Measurements from ENCODE around the gene CMSS1. TPM values are rescaled to one million over a fixed set of nuclear protein-coding genes. Genes with fewer than 3 reads are reported as not detected.

CMSS1 gene
- polyA plus RNA-seq, 1 donor from 2014 or later: 31.8 TPM

DNA sequence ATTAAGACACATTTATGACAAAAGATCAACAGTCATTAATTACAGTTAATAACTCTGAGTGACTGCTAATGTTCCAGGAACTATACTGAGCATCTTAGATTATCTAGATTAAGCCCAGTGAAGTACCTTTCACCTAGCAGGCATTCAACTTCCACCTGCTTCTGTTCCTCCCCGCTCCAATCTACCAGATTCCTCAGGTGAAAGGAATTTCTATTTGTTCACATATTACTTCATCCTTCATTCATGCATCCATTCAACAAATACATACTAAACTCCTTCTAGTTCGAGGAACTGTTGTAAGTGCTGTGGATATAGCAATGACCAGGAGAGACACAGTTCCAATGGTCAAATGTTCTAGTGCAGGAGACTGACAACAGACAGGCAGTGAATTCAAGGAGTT lies 157.3 kb downstream of the CMSS1 start:
- no peak for TF ChIP-seq MXI1 (conservative IDR thresholded peaks at IDR 0.05; ENCODE audit: poor library complexity, severe bottlenecking)
- TF ChIP-seq, protein P1, sequence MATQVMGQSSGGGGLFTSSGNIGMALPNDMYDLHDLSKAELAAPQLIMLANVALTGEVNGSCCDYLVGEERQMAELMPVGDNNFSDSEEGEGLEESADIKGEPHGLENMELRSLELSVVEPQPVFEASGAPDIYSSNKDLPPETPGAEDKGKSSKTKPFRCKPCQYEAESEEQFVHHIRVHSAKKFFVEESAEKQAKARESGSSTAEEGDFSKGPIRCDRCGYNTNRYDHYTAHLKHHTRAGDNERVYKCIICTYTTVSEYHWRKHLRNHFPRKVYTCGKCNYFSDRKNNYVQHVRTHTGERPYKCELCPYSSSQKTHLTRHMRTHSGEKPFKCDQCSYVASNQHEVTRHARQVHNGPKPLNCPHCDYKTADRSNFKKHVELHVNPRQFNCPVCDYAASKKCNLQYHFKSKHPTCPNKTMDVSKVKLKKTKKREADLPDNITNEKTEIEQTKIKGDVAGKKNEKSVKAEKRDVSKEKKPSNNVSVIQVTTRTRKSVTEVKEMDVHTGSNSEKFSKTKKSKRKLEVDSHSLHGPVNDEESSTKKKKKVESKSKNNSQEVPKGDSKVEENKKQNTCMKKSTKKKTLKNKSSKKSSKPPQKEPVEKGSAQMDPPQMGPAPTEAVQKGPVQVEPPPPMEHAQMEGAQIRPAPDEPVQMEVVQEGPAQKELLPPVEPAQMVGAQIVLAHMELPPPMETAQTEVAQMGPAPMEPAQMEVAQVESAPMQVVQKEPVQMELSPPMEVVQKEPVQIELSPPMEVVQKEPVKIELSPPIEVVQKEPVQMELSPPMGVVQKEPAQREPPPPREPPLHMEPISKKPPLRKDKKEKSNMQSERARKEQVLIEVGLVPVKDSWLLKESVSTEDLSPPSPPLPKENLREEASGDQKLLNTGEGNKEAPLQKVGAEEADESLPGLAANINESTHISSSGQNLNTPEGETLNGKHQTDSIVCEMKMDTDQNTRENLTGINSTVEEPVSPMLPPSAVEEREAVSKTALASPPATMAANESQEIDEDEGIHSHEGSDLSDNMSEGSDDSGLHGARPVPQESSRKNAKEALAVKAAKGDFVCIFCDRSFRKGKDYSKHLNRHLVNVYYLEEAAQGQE (IDR thresholded peaks at IDR 0.05; ENCODE audit: borderline replicate concordance): no peak
- TF ChIP-seq, protein P2, sequence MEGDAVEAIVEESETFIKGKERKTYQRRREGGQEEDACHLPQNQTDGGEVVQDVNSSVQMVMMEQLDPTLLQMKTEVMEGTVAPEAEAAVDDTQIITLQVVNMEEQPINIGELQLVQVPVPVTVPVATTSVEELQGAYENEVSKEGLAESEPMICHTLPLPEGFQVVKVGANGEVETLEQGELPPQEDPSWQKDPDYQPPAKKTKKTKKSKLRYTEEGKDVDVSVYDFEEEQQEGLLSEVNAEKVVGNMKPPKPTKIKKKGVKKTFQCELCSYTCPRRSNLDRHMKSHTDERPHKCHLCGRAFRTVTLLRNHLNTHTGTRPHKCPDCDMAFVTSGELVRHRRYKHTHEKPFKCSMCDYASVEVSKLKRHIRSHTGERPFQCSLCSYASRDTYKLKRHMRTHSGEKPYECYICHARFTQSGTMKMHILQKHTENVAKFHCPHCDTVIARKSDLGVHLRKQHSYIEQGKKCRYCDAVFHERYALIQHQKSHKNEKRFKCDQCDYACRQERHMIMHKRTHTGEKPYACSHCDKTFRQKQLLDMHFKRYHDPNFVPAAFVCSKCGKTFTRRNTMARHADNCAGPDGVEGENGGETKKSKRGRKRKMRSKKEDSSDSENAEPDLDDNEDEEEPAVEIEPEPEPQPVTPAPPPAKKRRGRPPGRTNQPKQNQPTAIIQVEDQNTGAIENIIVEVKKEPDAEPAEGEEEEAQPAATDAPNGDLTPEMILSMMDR (IDR thresholded peaks at IDR 0.05; ENCODE audit: poor library complexity, severe bottlenecking): no peak
- no peak for TF ChIP-seq EP300 (conservative IDR thresholded peaks at IDR 0.05; ENCODE audit: poor library complexity, severe bottlenecking)
- TF ChIP-seq EZH2 (IDR thresholded peaks at IDR 0.05; ENCODE audit: borderline replicate concordance, insufficient read depth, low read length, poor library complexity, severe bottlenecking): no peak
- TF ChIP-seq SMC3 (conservative IDR thresholded peaks at IDR 0.05; ENCODE audit: poor library complexity): no peak
- no peak for TF ChIP-seq RAD21 (conservative IDR thresholded peaks at IDR 0.05)
- TF ChIP-seq POLR2AphosphoS5 (IDR thresholded peaks at IDR 0.05): no peak
- Histone ChIP-seq H3K4me3 (ENCODE audit: low read length) (no peak overlapping the region), H3K9me3 (ENCODE audit: low read length) (peaks cover 3% of the 10 kb centered on the region), H3K27ac (ENCODE audit: low read length) (no peak overlapping the region), H3K9me2 (ENCODE audit: insufficient read depth, low read length) (no peaks in the 10 kb centered on the region), H2AFZ (ENCODE audit: low read depth, low read length) (no peak overlapping the region), H3K36me3 (ENCODE audit: insufficient read depth, low read length) (no peaks in the 10 kb centered on the region), H4K20me1 (ENCODE audit: insufficient read depth) (no peaks in the 10 kb centered on the region), H3K9ac (ENCODE audit: low read length) (no peak overlapping the region), H3K4me2 (ENCODE audit: low read length) (no peak overlapping the region), H3F3A (ENCODE audit: insufficient read depth, low read length, poor library complexity, severe bottlenecking) (no peaks in the 10 kb centered on the region), H3K79me2 (replicated peaks; ENCODE audit: insufficient read depth, low read length) (no peaks in the 10 kb centered on the region), H3K27me3 (ENCODE audit: insufficient read depth, low read depth, low read length) (no peaks in the 10 kb centered on the region)

DNA sequence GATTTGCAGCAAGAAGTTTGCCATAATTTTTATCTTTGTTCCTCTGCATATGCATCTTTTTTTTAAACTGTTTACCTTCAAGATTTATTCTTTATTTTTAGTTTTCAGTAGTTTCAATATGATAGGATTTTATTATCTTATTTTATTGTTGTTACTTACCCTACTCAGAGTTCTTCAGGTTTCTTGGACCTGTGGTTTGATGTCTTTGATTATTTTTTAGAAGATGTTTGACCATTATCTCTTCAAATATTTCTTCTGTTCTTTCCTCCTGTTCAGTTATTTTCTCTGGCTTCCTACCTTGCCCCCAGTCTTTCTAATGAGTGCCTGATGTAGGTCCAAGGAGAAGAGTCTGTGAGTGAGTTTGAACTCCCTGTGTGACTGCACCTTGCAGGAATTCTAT lies 158.9 kb downstream of the CMSS1 start:
- Histone ChIP-seq H4K20me1 (ENCODE audit: insufficient read depth) (no peaks in the 10 kb centered on the region), H3K79me2 (replicated peaks; ENCODE audit: insufficient read depth, low read length) (no peaks in the 10 kb centered on the region), H3K9me2 (ENCODE audit: insufficient read depth, low read length) (no peaks in the 10 kb centered on the region), H3F3A (ENCODE audit: insufficient read depth, low read length, poor library complexity, severe bottlenecking) (no peaks in the 10 kb centered on the region), H3K4me2 (ENCODE audit: low read length) (no peak overlapping the region), H3K9ac (ENCODE audit: low read length) (no peak overlapping the region), H3K27me3 (ENCODE audit: insufficient read depth, low read depth, low read length) (no peaks in the 10 kb centered on the region), H3K27ac (ENCODE audit: low read length) (no peak overlapping the region), H2AFZ (ENCODE audit: low read depth, low read length) (no peak overlapping the region), H3K36me3 (ENCODE audit: insufficient read depth, low read length) (no peaks in the 10 kb centered on the region), H3K4me3 (ENCODE audit: low read length) (no peak overlapping the region), H3K9me3 (ENCODE audit: low read length) (peaks cover 3% of the 10 kb centered on the region)
- TF ChIP-seq POLR2AphosphoS5 (IDR thresholded peaks at IDR 0.05) (no peak), TAF1 (IDR thresholded peaks at IDR 0.05; ENCODE audit: low read depth) (no peak), RAD21 (conservative IDR thresholded peaks at IDR 0.05) (no peak), MXI1 (conservative IDR thresholded peaks at IDR 0.05; ENCODE audit: poor library complexity, severe bottlenecking) (no peak), SMC3 (conservative IDR thresholded peaks at IDR 0.05; ENCODE audit: poor library complexity) (no peak), EZH2 (IDR thresholded peaks at IDR 0.05; ENCODE audit: borderline replicate concordance, insufficient read depth, low read length, poor library complexity, severe bottlenecking) (no peak), EP300 (conservative IDR thresholded peaks at IDR 0.05; ENCODE audit: poor library complexity, severe bottlenecking) (no peak)
- TF ChIP-seq, protein P1 (IDR thresholded peaks at IDR 0.05; ENCODE audit: borderline replicate concordance): no peak
- TF ChIP-seq, protein P2 (IDR thresholded peaks at IDR 0.05; ENCODE audit: poor library complexity, severe bottlenecking): no peak
